GM10248 (cell line): Measurements from ENCODE around the gene GPR137B.
A peak's percentile ranks its signal among the peaks of the same experiment; 100 is the strongest.
"Not testable (repeated sequence)": the region's sequence is repeated elsewhere in the genome, so short reads cannot be mapped to it uniquely, and the experiment has no call there.

Source experiments
- CTCF ChIA-PET: fragments of 300-600 bp; sonication (Branson Sonifier 250); formaldehyde crosslinking; extraction: SDS; loops from one replicate; lab custom pipeline; 2021; ENCODE audit warnings: antibody characterized with exemption; lab: Yijun Ruan, JAX
- POLR2A ChIA-PET: fragments of 350-650 bp; sonication (Branson Sonifier 250); formaldehyde crosslinking; extraction: SDS; loops from one replicate; lab custom pipeline; 2020; ENCODE audit warnings: antibody characterized with exemption; lab: Yijun Ruan, JAX
- DNase-seq: peaks from one replicate; pipeline ENCODE4 v3.0.0; 2012; ENCODE audit errors: extremely low spot score
- TF ChIP-seq, protein P1 (sequence below): IDR thresholded peaks from 2 replicates; pipeline ENCODE4 v1.5.1; 2012; ENCODE audit warnings: mild to moderate bottlenecking, low read depth; ENCODE audit errors: extremely low read depth, missing control alignments, control extremely low read depth

GPR137B gene

DNA sequence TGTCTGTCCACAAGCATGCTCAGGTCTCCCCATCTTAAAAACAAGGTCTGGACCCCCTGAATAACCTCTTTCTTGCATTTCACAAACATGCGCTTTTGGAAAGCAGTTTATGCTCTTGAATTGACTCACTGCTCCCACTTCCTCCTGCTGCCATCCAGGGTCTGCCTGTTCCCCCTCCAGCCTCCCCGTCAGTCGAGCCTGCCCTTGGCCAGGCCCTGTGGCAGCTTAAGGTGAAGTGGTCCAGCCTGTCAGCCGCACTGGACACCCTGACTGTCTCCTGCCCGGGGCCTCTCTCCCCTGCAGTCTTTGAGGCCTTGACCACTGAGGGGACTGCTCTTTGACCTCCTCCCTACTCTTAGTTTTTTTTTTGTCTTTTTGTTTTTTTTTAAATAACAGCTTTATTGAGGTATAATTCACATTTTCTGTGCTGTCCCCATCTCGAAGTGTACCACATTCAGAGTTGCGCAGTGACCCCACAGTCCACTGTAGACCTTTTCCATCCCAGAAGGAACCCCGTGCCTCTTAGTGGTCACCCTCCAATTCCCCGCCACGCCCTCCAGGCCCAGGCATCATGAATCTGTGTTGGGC, 18.3 kb downstream of the GPR137B start:
- POLR2A ChIA-PET, result interaction anchor here (1.9 kb wide), 1 partner anchor 121 kb away, joined by 6 read pairs; the partner anchor contains the start of gene ERO1B
- TF ChIP-seq, protein P1, sequence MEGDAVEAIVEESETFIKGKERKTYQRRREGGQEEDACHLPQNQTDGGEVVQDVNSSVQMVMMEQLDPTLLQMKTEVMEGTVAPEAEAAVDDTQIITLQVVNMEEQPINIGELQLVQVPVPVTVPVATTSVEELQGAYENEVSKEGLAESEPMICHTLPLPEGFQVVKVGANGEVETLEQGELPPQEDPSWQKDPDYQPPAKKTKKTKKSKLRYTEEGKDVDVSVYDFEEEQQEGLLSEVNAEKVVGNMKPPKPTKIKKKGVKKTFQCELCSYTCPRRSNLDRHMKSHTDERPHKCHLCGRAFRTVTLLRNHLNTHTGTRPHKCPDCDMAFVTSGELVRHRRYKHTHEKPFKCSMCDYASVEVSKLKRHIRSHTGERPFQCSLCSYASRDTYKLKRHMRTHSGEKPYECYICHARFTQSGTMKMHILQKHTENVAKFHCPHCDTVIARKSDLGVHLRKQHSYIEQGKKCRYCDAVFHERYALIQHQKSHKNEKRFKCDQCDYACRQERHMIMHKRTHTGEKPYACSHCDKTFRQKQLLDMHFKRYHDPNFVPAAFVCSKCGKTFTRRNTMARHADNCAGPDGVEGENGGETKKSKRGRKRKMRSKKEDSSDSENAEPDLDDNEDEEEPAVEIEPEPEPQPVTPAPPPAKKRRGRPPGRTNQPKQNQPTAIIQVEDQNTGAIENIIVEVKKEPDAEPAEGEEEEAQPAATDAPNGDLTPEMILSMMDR, result no peak
- CTCF ChIA-PET, result interaction anchor here (1.0 to 1.2 kb wide), 2 partner anchors 52 to 124 kb away, joined by 3 read pairs; no protein-coding TSS in a partner anchor
- DNase-seq, result peak; percentile 37

DNA sequence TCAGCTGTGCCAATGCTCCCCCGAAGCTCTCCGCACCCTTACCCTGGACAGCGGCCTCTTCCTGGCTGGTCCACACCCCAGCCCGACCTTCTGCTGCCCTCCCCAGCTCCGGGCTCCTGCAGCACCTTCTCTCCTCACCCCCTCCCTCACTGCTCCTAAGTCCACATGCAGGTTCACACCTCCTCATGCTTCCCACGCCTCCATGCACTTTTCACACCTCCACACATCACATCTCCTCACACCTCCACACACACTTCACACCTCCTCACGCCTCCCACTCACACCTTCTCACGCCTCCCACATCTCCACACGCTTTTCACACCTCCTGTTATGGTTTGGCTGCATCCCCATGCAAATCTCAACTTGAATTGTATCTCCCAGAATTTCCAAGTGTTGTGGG, 18.9 kb downstream of the GPR137B start:
- POLR2A ChIA-PET, result no interaction called here
- no peak for DNase-seq
- CTCF ChIA-PET, result interaction anchor here (1.0 kb wide), 1 partner anchor 53 kb away, joined by 3 read pairs; no protein-coding TSS in a partner anchor
- TF ChIP-seq, protein P1, result no peak

DNA sequence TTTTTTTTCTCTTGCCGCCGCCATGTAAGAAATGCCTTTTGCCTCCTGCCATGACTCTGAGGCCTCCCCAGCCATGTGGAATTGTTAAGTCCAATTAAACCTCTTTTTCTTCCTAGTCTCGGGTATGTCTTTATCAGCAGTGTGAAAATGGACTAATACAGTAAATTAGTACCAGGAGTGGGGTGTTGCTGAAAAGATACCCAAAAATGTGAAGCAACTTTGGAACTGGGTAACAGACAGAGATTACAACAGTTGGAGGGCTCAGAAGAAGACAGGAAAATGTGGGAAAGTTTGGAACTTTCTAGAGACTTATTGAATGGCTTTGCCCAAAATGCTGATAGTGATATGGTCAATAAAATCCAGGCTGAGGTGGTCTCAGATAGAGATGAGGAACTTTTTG, 19.4 kb downstream of the GPR137B start:
- CTCF ChIA-PET, DNase-seq, POLR2A ChIA-PET: not testable (repeated sequence)

DNA sequence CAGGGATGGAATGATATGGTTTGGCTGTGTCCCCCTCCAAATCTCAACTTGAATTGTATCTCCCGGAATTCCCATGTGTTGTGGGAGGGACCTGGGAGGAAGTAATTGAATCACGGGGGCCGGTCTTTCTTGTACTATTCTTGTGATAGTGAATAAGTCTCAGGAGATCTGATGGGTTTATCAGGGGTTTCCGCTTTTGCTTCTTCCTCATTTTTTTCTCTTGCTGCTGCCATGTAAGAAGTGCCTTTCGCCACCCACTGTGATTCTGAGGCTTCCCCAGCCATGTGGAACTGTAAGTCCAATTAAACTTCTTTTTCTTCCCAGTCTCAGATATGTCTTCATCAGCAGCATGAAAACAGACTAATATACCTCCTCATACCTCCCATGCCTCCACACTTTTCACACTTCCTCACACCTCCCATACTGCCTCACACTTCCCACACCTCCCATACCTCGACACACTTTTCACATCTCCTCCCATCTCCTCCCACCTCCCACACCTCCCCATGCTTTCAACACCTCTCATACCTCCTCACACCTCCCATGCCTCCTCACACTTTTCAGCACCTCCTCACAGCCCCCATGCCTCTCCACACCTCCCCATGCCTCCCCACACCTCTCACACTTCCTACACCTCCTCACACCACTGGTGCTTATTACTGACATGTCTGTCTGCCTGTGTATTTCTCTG, 21.3 kb downstream of the GPR137B start:
- TF ChIP-seq, protein P1, result no peak
- ChIA-PET CTCF (interaction anchor here (1.2 to 1.9 kb wide), 2 partner anchors 11 to 19 kb away, joined by 4 to 5 read pairs; no protein-coding TSS in a partner anchor), POLR2A (no interaction called here)
- DNase-seq, result peak; percentile 39

DNA sequence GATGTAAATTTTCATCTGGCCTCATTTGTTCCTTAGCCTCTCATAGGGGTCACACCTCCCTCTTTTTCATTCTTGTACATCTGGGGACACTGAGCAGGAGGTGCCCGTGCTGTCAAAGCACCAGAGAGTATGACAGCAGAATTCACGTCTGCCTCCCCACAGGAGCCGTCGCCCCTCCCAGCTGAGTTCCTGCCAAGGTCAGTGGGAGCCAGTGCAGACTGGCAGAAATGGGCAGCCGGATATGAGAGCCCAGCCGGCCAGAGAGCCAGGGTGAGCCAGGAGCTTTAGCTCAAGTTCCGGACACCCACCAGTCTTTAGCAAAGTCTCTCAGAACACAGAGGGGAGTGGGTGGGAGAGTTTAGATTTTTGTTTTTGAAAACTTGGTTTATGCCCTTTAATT, 21.9 kb downstream of the GPR137B start:
- TF ChIP-seq, protein P1, result no peak
- ChIA-PET CTCF (interaction anchor here (1.9 kb wide), 1 partner anchor 10 kb away, joined by 5 read pairs; no protein-coding TSS in a partner anchor), POLR2A (no interaction called here)

DNA sequence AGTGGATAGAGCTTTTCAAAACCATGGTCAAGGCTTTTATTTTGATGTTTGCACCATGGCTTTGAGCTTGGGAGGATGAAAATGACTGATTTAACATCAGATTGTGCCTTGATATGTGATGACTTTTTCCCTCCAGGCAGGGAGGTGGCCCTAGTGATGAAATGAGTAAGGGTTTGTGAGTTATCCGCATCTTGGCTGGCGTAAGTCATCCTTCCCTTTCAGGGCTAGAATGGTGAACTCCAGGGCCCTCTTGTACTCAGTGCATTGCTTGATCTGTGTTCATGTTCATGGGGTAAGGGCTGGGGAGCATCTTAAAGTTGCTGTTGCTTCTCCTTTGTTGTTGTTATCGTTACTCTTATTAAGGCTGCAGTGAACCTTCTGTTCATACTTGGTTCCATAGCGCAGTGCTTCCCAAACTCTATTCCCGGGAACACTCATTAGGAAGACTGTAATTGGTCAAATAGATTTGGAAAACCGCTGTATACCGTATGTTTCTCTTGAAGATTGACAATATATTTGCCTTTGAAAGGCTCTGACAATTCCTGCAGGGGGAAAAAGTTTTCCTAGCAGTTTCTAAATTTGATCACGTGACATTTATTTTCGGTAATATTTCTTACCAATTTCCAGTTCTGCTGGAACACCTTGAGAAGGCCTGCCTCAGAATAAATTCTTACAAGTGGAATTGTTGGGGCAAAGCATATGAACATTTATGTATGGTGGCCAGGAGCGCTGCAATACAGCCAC, 23.1 kb downstream of the GPR137B start:
- TF ChIP-seq, protein P1, result no peak
- ChIA-PET CTCF (interaction anchor here (1.9 kb wide), 1 partner anchor 9 kb away, joined by 5 read pairs; no protein-coding TSS in a partner anchor), POLR2A (no interaction called here)
- no peak for DNase-seq

More for the DNA sequence above, 21.9 kb downstream of the GPR137B start:
- no peak for DNase-seq
